DMS53 (cell line): ENCODE data around the gene MPHOSPH6.
"Not testable (repeated sequence)": the region's sequence is repeated elsewhere in the genome, so short reads cannot be mapped to it uniquely, and the experiment has no call there.

Source experiments
- DNase-seq: peaks from one replicate; lab custom pipeline; 2025; lab: John Stamatoyannopoulos, UW

Gene MPHOSPH6

DNA sequence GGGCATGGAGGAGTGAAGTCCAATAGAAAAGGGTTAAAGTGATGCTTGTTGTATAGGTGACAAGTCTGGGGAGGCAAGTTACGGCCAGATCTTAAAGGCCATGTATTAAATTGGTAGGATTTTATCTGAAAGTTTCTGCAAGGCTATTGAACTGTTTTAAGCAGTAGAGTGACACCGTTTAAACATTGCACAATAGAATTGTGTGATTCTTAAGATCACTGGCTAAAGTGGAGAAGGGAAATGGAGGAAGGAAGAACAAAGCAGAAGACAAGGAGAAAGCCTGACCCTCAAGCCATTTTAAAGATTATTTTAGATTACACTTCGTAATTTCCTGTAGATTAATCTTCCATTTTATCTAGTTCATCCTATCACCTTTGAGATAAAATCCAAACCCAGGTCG, 5.6 kb upstream of the MPHOSPH6 start:
- DNase-seq, result no peak

GRCh38 chr16:82167670-82168069, 2.4 kb downstream of the MPHOSPH6 start:
- no peak for DNase-seq

DNA sequence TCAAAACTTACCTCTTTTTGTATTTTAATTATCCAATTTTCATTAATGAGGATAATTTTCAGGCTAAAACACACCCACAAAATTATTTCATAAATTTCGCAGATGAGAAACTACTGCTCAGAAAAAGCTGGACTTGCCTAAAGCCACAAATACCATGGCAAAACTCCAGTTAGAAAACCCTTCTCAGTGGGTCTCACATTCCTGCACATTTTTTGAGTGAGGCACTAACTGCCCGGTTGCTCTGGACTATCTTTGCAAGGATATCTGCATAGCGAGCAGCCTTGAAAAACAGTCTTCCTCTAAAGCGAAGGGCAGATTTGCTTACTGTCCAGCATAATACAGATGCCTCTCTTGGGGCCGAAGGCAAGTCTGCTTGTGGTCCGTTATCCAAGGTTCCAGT, 9.8 kb downstream of the MPHOSPH6 start:
- no peak for DNase-seq

DNA sequence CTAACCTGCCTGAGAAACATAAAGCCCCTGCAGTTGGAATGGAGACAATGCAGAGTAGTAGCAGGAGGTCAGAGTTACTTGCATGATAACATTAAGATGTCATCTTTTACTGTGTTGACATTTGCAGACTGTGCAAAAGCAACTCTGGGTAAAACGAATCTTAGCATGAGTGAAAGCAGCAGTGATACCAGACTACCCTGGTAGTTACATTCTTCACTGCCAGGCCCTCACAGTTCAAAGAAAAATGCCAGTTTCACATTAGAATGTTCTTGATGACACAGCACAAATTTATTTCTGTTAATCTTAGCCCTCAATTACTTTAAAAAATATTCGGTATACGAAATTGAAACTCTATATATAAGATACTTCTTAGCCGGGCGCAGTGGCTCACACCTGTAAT, 12.2 kb downstream of the MPHOSPH6 start:
- DNase-seq, result no peak

DNA sequence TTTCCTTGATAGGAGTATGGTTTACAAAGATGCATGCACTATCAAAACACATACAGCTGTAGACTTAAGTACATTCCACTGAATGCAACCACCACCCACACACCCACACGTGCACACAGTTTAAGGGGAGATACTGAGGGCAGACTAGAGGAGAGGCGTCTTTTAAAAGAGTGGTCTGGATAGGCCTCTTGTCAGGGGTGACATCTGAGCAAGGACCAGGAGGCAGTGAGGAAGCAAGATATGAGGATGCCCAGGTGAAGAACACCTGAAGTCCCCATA, 12.6 kb downstream of the MPHOSPH6 start:
- no peak for DNase-seq

DNA sequence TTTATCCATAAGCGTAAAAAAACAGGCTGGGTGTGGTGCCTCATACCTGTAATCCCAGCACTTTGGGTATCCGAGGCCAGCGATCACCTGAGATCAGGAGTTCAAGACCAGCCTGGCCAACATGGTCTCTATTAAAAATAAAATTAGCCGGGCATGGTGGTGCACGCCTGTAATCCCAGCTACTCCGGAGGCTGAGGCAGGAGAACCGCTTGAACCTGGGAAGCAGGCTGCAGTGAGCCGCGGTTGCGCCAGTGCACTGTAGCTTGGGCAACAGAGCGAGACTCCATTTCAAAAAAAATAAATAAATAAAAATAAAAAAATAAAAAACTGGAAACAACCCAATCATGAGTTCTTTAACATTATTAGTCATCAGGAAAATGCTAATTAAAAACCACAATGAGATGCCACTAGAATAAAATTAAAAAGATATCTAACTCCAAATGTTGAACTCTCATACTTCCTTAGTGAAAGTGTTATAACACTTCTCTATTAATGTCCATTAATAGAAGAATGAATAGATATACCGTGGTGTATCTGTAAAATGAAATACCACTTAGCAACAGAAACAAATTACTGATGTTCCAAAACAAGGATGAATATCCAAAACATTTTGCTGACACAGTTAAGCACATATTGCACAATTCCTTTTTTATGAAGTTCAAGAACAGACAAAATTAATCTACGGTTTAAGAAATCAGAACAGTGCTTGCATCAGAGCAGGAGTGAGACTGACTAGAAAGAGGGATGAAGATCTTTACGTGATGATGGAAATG, 13.1 kb downstream of the MPHOSPH6 start:
- DNase-seq, result no peak

GRCh38 chr16:82152641-82153112, 17.3 kb downstream of the MPHOSPH6 start:
- no peak for DNase-seq

GRCh38 chr16:82152196-82152595, 17.8 kb downstream of the MPHOSPH6 start:
- DNase-seq, result no peak

DNA sequence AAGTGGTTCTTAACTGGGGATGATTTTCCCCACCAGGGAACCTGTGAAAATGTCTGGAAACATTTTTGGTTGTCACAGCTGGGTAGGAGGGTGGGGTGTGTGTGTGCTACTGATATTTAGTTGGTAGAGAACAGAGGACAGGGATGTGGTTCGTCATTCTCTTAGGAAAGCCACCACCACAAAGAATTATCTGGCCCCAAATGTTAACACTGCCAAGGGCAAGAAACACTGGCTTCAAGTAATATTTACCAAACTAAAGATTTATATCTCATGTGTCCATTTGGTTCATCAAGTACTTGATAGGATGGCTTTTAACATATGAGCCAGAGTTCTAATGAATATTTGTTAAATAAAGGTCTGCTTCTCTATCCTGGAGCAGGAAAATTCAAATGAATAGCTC, 19.5 kb downstream of the MPHOSPH6 start:
- no peak for DNase-seq

DNA sequence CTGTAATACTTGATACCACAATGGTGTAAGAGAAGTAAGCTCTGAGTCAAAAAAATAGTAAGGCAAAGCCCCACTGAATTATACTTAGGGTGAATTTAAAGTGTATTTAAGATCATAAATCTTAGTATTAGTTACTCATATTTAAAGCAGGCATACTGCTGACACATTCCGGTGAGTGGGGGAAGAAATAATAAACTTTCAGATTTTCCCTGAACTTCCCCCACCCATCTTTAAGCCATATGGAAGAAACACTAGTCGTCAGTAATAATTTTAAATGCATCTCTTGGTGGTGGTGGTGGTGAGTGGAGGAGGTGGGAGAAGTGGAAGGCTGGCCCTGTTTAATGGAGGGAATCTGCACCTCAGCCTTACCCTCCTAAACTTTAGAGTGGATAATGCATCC, 20.5 kb downstream of the MPHOSPH6 start:
- DNase-seq, result no peak

GRCh38 chr16:82147546-82147945, 22.5 kb downstream of the MPHOSPH6 start:
- DNase-seq, result no peak

DNA sequence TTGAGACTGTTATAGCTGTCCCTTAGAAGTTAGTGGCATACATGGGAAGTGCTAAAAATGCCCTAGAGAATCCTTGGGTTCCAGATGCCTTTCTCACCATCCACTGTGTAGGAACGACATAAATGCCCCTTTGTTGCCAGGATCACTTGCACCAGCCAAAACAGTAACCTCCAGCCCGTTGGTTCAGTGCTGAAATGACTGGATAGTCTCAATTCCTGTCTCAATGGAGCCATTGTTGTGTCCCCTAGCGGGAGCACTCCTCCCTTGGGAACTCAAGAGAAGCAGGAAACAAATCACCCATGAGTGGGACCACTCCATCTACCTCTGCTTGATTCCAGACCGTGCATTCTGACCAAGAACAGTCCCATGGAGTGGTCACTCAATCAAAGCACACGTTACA, 23.1 kb downstream of the MPHOSPH6 start:
- DNase-seq, result no peak

DNA sequence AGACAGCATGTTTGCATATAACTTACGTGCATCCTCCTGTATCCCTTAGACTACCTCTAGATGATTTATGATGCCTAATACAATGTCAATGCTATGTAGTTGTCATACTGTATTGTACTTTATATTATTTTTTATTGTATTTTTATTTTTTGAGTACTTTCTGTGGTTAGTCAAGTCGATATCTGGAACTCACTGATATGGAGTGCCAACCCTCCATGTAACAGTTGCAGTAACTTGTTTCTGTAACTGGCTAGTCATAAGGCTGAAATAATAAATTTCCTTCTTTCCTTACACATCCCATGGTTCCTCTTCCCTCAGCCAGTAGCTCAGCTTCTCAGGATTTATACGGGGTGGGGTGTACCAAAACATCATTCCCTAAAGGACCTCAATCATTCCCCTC, 23.5 kb downstream of the MPHOSPH6 start:
- DNase-seq, result no peak

GRCh38 chr16:82139286-82139571, 30.8 kb downstream of the MPHOSPH6 start:
- not testable (repeated sequence) for DNase-seq

GRCh38 chr16:82138478-82139285, 31.3 kb downstream of the MPHOSPH6 start:
- peak; percentile 52 for DNase-seq

GRCh38 chr16:82137822-82138167, 32.2 kb downstream of the MPHOSPH6 start:
- no peak for DNase-seq

DNA sequence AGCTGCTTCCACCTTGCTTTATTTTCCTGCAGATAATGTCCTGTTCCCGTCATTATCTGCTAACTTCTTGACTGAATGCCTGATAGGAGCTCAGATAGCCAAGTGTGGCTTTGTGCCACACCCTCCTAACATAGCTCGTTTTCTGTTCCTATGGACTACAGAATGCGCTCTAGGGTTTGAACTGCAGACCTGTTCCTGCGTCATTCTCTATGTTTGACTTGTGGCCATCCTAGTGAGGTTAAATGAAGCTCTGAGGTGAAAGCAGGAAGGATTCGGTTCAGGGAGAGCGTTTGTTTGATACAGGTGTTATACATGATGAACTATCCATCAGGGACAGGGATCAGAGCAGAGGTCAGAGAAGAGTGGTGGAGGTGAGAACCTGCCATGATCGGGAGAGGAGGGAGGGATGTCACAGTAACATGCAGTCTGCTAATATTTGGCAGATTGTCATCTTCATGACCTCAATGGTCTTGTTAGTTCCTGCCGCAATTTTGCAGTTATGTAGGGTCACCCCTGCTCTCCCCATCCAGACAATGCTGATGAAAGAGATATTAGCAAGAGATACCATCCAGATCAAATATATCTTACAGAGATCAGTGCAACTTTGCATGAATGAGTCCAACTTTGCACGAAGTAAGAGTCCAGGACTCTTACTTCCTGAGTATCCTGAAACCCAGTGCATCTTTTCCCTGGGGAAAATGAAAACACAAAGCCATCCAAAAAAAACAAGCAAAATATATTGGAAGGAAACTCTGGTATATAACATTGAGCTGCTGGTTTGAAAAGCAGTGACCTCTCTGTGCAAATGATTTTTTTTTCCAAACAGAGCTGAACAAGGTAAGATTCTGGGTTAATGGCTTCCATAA, 32.8 kb downstream of the MPHOSPH6 start:
- DNase-seq, result no peak

GRCh38 chr16:82135844-82136243, 34.2 kb downstream of the MPHOSPH6 start:
- DNase-seq, result peak; percentile 14

DNA sequence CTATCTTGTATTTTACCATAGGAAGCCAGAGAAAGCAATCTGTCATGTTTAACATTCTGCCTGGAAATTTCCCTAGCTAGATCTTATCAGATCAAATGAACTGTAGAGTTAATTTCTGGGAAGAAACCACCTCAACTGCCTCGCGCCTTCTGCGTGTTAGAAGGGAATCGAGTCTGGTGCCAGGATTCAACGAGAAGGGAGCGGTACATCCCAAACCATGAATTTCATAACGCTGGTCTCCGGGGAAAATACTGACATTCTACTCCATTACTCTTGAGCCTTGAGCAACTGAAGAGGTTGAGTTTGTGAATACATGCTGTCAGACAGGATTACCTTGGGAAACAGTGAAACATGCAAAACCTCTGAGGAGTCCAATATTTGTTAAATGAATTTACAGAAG, 35.2 kb downstream of the MPHOSPH6 start:
- no peak for DNase-seq

GRCh38 chr16:82133798-82134197, 36.2 kb downstream of the MPHOSPH6 start:
- no peak for DNase-seq

GRCh38 chr16:82129881-82130280, 40.1 kb downstream of the MPHOSPH6 start:
- DNase-seq, result no peak

DNA sequence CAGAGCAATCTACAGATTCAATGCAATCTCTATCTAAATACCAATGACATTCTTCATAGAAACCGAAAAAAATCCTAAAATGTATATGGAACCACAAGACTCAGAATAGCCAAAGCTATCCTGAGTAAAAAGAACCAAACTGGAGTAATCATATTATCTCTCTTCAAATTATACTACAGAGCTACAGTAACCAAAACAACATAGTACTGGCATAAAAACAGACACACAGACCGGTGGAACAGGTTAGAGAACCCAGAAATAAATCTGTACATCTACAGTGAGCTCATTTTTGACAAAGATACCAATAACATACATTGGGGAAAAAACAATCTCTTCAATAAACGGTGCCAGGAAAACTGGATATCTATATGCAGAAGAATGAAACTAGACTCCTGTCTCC, 45.4 kb downstream of the MPHOSPH6 start:
- no peak for DNase-seq

DNA sequence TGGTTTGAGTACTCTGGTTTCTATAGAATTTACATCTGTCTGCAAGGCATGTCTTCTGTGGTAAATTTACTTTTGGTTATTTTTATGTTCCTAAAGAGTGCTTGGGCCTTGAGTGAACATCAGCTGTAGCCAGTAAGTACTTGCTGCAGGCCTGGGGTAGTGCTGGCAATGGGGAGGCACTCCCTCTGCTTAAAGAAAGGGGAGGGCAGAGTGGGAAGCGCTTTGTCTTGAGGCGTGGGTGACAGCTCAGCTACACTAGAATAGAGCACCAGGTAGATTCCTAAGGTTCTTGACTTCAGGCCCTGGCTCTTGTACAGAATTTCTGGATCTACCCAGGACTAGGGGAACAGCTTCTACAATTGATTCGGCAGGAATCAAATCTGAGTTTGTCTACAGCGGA, 50.6 kb downstream of the MPHOSPH6 start:
- no peak for DNase-seq
